OCI-LY3 (cell line): ENCODE results near the gene AGBL4.

Experiments
- CTCF ChIP-seq: fragments of 200-600, 300-600 bp; sonication (generic); IDR thresholded peaks from 2 replicates; pipeline ENCODE4 v1.5.1; 2014; ENCODE audit warnings: antibody characterized with exemption, low read length, low read depth
- EZH2phosphoT487 ChIP-seq: fragments of 200-600 bp; shearing (Covaris generic); IDR thresholded peaks from 2 replicates; pipeline ENCODE4 v1.6.1; 2018; ENCODE audit warnings: antibody characterized with exemption, mixed run types, low read depth

GRCh38 chr1:48936436-48936835 lies 1087.3 kb downstream of the AGBL4 start:
- TF ChIP-seq CTCF, result no peak
- no peak for TF ChIP-seq EZH2phosphoT487
